Hepatocyte (in vitro differentiated cells): Measurements from ENCODE around the gene WDR38.

Experiments
- CTCF ChIP-seq: fragments of 200-600 bp; sonication (generic); IDR thresholded peaks from 2 replicates; pipeline ENCODE4 v1.5.1; 2016; ENCODE audit warnings: antibody characterized with exemption, mild to moderate bottlenecking; ENCODE audit not compliant: poor library complexity
- EZH2 ChIP-seq: fragments of 200-600 bp; sonication (generic); IDR thresholded peaks from 2 replicates; pipeline ENCODE4 v1.6.1; 2016; ENCODE audit warnings: antibody characterized with exemption, mild to moderate bottlenecking, borderline replicate concordance

- TF ChIP-seq CTCF, result no peak
- no peak for TF ChIP-seq EZH2
Measured at GRCh38 chr9:124841075-124841821, 12.0 kb upstream of the WDR38 start.
